HuH-7.5 (cell line): Measurements from ENCODE around the gene EEF1AKMT4.

Experiments used
- DNase-seq: peaks from one replicate; pipeline ENCODE4 v3.0.0; 2011; ENCODE audit warnings: low spot score

The EEF1AKMT4 gene

DNA sequence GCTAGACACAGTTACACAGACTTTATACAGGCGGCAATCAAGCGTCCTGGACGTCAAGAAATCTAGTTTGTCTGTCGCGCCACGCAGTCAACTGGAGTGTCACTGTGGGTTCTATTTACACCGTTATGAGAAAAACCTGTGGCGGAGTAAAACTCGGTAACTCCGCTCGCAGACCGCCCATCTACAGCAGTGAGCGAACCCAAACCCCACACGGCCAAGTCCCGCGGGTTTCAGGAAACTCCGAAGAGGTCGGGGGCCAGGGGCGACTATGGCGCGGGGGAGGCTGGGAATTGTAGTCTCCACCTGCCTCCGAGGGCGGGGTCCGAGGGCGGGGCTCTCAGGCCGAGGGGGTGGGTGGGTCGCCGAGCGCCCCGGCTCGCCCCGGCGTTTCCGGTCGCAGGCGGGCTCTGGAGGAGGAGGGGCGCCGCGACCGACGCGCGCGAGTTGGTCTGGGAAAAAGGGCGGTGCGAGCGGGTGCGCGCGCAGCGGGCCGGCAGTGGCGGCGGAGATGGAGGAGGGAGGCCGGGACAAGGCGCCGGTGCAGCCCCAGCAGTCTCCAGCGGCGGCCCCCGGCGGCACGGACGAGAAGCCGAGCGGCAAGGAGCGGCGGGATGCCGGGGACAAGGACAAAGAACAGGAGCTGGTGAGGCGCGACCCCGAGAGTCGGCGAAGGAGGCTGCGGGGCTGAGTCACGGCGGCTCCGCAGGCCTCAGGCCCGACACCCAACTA is 49.5 kb downstream of the EEF1AKMT4 start, which contains the start of gene PSMD2:
TSS of gene PSMD2 (plus strand) at position 483 of the 729 bp plus-strand sequence. CDS start at position 509, 26 bp downstream.
- DNase-seq: peak; percentile 86

DNA sequence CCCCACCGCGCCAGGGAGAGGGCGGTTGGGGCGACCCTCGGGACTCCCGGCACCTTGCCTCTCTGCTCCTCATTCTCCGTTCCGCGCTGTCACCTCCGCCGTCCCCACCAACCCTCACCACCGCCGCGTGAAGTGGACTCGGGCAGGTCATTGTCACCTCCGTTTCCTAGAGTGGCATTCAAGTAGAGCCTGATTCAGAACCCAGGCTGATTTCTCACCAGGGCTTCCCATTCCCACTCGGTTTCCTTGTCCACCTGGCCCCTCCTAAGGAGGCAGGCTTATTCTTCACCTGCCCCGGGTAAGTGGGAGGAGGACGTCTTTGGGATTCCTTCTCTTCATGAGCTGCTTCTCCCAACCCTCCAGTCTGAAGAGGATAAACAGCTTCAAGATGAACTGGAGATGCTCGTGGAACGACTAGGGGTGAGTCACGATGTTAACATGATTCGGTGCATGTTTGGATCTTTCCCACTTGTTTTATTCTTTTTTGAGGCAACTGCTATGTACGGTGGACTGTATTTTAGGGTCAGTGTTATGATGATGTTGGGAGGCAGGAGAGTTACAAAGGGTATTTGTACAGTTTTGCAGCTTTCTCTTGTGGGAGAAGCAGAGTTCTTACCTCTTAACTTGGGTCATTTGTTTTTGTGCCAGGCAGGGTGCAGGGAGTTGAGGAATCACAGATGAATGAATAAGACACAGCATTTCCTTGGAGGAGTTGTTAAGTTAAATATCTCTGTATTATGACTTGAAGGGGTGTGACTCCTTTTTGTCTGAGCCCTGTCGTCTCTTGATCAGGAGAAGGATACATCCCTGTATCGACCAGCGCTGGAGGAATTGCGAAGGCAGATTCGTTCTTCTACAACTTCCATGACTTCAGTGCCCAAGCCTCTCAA is 50.3 kb downstream of the EEF1AKMT4 start:
- no peak for DNase-seq

DNA sequence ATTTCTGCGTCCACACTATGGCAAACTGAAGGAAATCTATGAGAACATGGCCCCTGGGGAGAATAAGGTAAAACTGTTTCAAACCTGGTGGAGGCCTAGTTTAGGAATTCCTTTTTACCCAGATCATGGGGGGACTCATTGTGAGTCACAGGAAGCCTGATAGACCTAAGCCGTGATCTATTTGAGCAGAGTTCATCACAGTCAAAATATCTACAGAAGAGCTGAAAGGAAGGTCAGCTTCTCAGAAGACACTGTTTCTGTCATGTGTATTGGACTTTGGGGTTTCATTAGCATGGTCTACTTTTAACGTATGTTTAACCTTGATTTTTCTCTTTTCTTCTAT is 50.9 kb downstream of the EEF1AKMT4 start:
- DNase-seq: no peak

DNA sequence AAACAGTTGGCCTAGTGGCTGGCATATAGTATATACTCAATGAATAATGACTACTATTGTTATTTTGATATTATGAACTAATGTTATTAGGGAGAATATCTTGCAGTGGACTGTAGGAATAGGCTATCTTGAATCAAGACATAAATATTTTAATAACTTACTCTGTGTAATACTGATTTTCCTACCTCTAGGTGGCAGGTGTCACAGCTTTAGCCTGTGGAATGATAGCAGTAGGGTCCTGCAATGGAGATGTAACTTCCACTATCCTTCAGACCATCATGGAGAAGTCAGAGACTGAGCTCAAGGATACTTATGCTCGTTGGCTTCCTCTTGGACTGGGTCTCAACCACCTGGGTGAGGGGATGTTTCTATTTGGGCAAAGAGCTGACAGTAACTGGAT is 56.1 kb downstream of the EEF1AKMT4 start:
- DNase-seq: no peak

DNA sequence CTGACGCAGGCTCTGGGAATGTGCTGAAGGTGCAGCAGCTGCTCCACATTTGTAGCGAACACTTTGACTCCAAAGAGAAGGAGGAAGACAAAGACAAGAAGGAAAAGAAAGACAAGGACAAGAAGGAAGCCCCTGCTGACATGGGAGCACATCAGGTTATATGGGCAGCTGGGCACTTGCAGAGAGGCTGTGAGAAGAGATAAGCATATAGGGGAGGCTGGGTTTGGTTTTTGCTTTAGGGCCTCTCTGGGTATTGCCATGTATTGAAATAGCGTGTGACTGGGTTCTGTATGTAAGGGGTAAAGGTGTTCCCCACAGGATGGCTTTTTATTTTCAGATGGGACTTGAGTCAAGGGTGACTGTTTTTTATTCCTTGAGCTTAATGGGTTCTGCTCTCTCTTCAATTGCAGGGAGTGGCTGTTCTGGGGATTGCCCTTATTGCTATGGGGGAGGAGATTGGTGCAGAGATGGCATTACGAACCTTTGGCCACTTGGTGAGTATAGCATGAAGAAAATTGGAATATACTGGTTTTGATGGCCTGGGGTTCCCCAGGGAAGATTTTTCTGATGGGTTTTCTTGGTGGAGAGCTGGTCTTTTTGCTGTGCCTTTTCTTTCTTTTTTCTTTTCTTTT is 57.0 kb downstream of the EEF1AKMT4 start:
- DNase-seq: no peak

DNA sequence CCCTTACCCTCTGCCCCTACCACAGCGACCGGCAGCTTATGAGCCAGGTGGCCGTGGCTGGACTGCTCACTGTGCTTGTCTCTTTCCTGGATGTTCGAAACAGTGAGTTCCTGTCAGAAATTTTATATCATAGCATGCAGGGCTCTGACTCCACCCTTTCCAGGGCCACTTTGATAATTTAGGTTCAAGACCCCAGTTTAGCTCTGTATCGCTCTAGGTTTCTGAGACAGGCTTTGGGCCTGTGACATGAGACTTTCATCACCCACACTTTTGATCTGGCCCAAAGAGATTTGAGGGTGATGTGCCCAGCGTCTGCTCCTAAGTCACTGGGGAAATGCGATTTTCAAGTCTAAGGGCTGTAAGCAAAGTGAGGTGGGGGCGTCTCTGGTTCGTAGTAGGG is 58.4 kb downstream of the EEF1AKMT4 start:
- DNase-seq: no peak
